CD4-positive, alpha-beta T cell treated with Interleukin-1 beta for 1 hour (primary cell): ENCODE data around the gene CUX1.

ENCODE experiments used
- DNase-seq, 2 donors: peaks; one replicate each; pipeline ENCODE4 v3.0.0-alpha.2; 2020 to 2022

Gene CUX1

GRCh38 chr7:101941481-101942383, 124.3 kb downstream of the CUX1 start:
- no peak for DNase-seq

GRCh38 chr7:101942603-101943210, 125.3 kb downstream of the CUX1 start:
- no peak for DNase-seq

- no peak for DNase-seq
Observed at GRCh38 chr7:101943306-101943705, 125.9 kb downstream of the CUX1 start.

- no peak for DNase-seq
Observed at GRCh38 chr7:101943889-101944600, 126.6 kb downstream of the CUX1 start.

GRCh38 chr7:101944611-101945010, 127.2 kb downstream of the CUX1 start:
- DNase-seq = no peak

GRCh38 chr7:101945034-101945758, 127.8 kb downstream of the CUX1 start:
- no peak for DNase-seq

- no peak for DNase-seq
Observed at GRCh38 chr7:101947899-101948298, 130.5 kb downstream of the CUX1 start.

- DNase-seq = no peak
Observed at GRCh38 chr7:101948650-101949049, 131.2 kb downstream of the CUX1 start.

- no peak for DNase-seq
Observed at GRCh38 chr7:101950450-101951119, 133.2 kb downstream of the CUX1 start.

- DNase-seq = no peak
Observed at GRCh38 chr7:101951757-101952156, 134.3 kb downstream of the CUX1 start.

GRCh38 chr7:101952355-101953247, 135.2 kb downstream of the CUX1 start:
- peak in 1 of 2 donors; percentile 4 for DNase-seq

GRCh38 chr7:101953248-101953819, 135.9 kb downstream of the CUX1 start:
- DNase-seq = peak in 1 of 2 donors; percentile 6

- no peak for DNase-seq
Observed at GRCh38 chr7:101954499-101954898, 137.1 kb downstream of the CUX1 start.

- no peak for DNase-seq
Observed at GRCh38 chr7:101956130-101956529, 138.7 kb downstream of the CUX1 start.

GRCh38 chr7:101957744-101958525, 140.5 kb downstream of the CUX1 start:
- no peak for DNase-seq

- no peak for DNase-seq
Observed at GRCh38 chr7:101959342-101959741, 141.9 kb downstream of the CUX1 start.

- no peak for DNase-seq
Observed at GRCh38 chr7:101959829-101960228, 142.4 kb downstream of the CUX1 start.

GRCh38 chr7:101960323-101960722, 142.9 kb downstream of the CUX1 start:
- no peak for DNase-seq

GRCh38 chr7:101960985-101961708, 143.7 kb downstream of the CUX1 start:
- DNase-seq = no peak
